Vein endothelial cell (primary cell): ENCODE results near the gene STING1. TPM values are rescaled to one million over a fixed set of nuclear protein-coding genes. Genes with fewer than 3 reads are reported as not detected.

Experiments
- small RNA-seq: library from RNA; depleted of rRNA; stranded (forward); fragments of <200 nt; gene quantifications from one replicate; pipeline ENCODE3, GENCODE V24; 2012
- total RNA-seq: library from RNA; depleted of rRNA; stranded (reverse); fragments of >200 nt; gene quantifications from 2 replicates; pipeline ENCODE4 v1.2.3, GENCODE V29; 2012

Gene STING1
- total RNA-seq = 56.9 and 67.3 TPM in 2 replicates

GRCh38 chr5:139482050-139482889 is at the start of gene STING1:
TSS of gene STING1 (minus strand) at chr5:139482758. CDS start at chr5:139481704, 1,054 bp downstream.

GRCh38 chr5:139470821-139471300 is 11.7 kb downstream of the STING1 start, which contains the start of gene SMIM33:
TSS of gene SMIM33 (plus strand) at chr5:139471004. CDS start at chr5:139471122, 118 bp downstream.

GRCh38 chr5:139462586-139463276 is 19.8 kb downstream of the STING1 start, which contains the start of gene ECSCR:
TSS of gene ECSCR (minus strand) at chr5:139462743. CDS start at chr5:139462670, 73 bp downstream.

GRCh38 chr5:139439013-139439903 is 43.3 kb downstream of the STING1 start, which contains the start of gene DNAJC18:
TSS of gene DNAJC18 (minus strand) at chr5:139439525. CDS start at chr5:139439445, 80 bp downstream.

Small RNA genes lying within 50 kb of the gene (small RNA-seq; reads per million reads assigned to genes)
- gene RNU5B-4P = not detected

Other genes starting within 250 kb of the STING1 start
- 208 and 306 TPM in 2 replicates for gene MATR3, start 189.0 kb downstream of the STING1 start, total RNA-seq
- gene PAIP2, start 140.9 kb downstream of the STING1 start, total RNA-seq = 56.7 and 67.0 TPM in 2 replicates
- gene SLC23A1, start 99.5 kb downstream of the STING1 start, total RNA-seq = not detected in 2 replicates
- gene MZB1, start 92.8 kb downstream of the STING1 start, total RNA-seq = 0.19 TPM in 1 of 2 replicates, not detected in the other
- 4.6 and 7.2 TPM in 2 replicates for gene PROB1, start 87.7 kb downstream of the STING1 start, total RNA-seq
- 4.1 and 6.2 TPM in 2 replicates for gene SPATA24, start 78.7 kb downstream of the STING1 start, total RNA-seq
- 8.7 and 13.7 TPM in 2 replicates for gene DNAJC18, start 43.2 kb downstream of the STING1 start, total RNA-seq
- 329 and 359 TPM in 2 replicates for gene ECSCR, start 20.0 kb downstream of the STING1 start, total RNA-seq
- not detected in 2 replicates for gene SMIM33, start 11.8 kb downstream of the STING1 start, total RNA-seq
- gene UBE2D2, start 78.6 kb upstream of the STING1 start, total RNA-seq = 76.8 and 92.5 TPM in 2 replicates
- 6.5 and 20.3 TPM in 2 replicates for gene CXXC5, start 165.6 kb upstream of the STING1 start, total RNA-seq